ENCODE results near the gene TMEM135. TPM values are rescaled to one million over a fixed set of nuclear protein-coding genes. Genes with fewer than 3 reads are reported as not detected.

TMEM135 gene
- total RNA-seq, 1 experiment from 2014 or later = 95.2 TPM

GRCh38 chr11:87228820-87229219 is 191.1 kb downstream of the TMEM135 start:
- BruUV-seq (replicated peaks) = no TSS peak
- Histone ChIP-seq H3K9me3 (peaks cover 24% of the 10 kb centered on the region), H3K27me3 (replicated peaks; ENCODE audit: control insufficient read depth, insufficient read depth, low read length) (no peaks in the 10 kb centered on the region), H3K4me1 (peaks cover 5% of the 10 kb centered on the region; the same call in 1 of the 2 replicates), H3K36me3 (ENCODE audit: control insufficient read depth, insufficient read depth, low read length) (no peaks in the 10 kb centered on the region), H3K4me3 (ENCODE audit: low read depth, low read length) (no peak overlapping the region)
- ChIA-PET POLR2A (no interaction called here), CTCF (no interaction called here)
- H3K27me3 Mint-ChIP-seq (ENCODE audit: insufficient read depth, unreplicated experiment) = no peaks in the 10 kb centered on the region
- peaks cover 29% of the 10 kb centered on the region for H3K9me3 Mint-ChIP-seq (ENCODE audit: unreplicated experiment)
- H3K27ac Mint-ChIP-seq (ENCODE audit: unreplicated experiment) = no peak overlapping the region
- H3K36me3 Mint-ChIP-seq (ENCODE audit: insufficient read depth, unreplicated experiment) = peaks cover 12% of the 10 kb centered on the region
- H3K4me1 Mint-ChIP-seq (ENCODE audit: low read depth, unreplicated experiment) = no peaks in the 10 kb centered on the region
- intact Hi-C loops (cut with micrococcal nuclease; ENCODE audit: unreplicated experiment) = no loop called here
- no peak overlapping the region for H3K4me3 Mint-ChIP-seq (ENCODE audit: unreplicated experiment)
- no peak for DNase-seq
- TF ChIP-seq CTCF (IDR thresholded peaks at IDR 0.05; ENCODE audit: insufficient read depth in 1 of 2, low read depth in 1 of 2, low read length in 1 of 2, severe bottlenecking in 1 of 2, unreplicated experiment in 1 of 2) = no peak

- Mint-ChIP-seq H3K9me3 (ENCODE audit: unreplicated experiment) (peaks cover 29% of the 10 kb centered on the region), H3K36me3 (ENCODE audit: insufficient read depth, unreplicated experiment) (peaks cover 12% of the 10 kb centered on the region), H3K4me1 (ENCODE audit: low read depth, unreplicated experiment) (no peaks in the 10 kb centered on the region), H3K4me3 (ENCODE audit: unreplicated experiment) (no peak overlapping the region), H3K27me3 (ENCODE audit: insufficient read depth, unreplicated experiment) (no peaks in the 10 kb centered on the region), H3K27ac (ENCODE audit: unreplicated experiment) (no peak overlapping the region)
- ChIA-PET CTCF (interaction anchor here (0.6 kb wide), 1 partner anchor 152 kb away, joined by 5 read pairs; no protein-coding TSS in a partner anchor), POLR2A (no interaction called here)
- Histone ChIP-seq H3K4me3 (ENCODE audit: low read depth, low read length) (no peak overlapping the region), H3K36me3 (ENCODE audit: control insufficient read depth, insufficient read depth, low read length) (no peaks in the 10 kb centered on the region), H3K4me1 (peaks cover 10% of the 10 kb centered on the region; the same call in 1 of the 2 replicates), H3K9me3 (peaks cover 28% of the 10 kb centered on the region), H3K27me3 (replicated peaks; ENCODE audit: control insufficient read depth, insufficient read depth, low read length) (no peaks in the 10 kb centered on the region)
- BruUV-seq (replicated peaks) = no TSS peak
- intact Hi-C loops (cut with micrococcal nuclease; ENCODE audit: unreplicated experiment) = no loop called here
- DNase-seq = no peak
- TF ChIP-seq CTCF (IDR thresholded peaks at IDR 0.05; ENCODE audit: insufficient read depth in 1 of 2, low read depth in 1 of 2, low read length in 1 of 2, severe bottlenecking in 1 of 2, unreplicated experiment in 1 of 2) = no peak
Observed at GRCh38 chr11:87230995-87231394, 193.3 kb downstream of the TMEM135 start.

- no TSS peak for BruUV-seq (replicated peaks)
- H3K36me3 Mint-ChIP-seq (ENCODE audit: insufficient read depth, unreplicated experiment) = peaks cover 12% of the 10 kb centered on the region
- H3K9me3 Mint-ChIP-seq (ENCODE audit: unreplicated experiment) = peaks cover 29% of the 10 kb centered on the region
- ChIA-PET POLR2A (no interaction called here), CTCF (no interaction called here)
- Histone ChIP-seq H3K27me3 (replicated peaks; ENCODE audit: control insufficient read depth, insufficient read depth, low read length) (no peaks in the 10 kb centered on the region), H3K36me3 (ENCODE audit: control insufficient read depth, insufficient read depth, low read length) (no peaks in the 10 kb centered on the region), H3K4me3 (ENCODE audit: low read depth, low read length) (no peak overlapping the region), H3K4me1 (peaks cover 10% of the 10 kb centered on the region; the same call in 1 of the 2 replicates), H3K9me3 (peaks cover 28% of the 10 kb centered on the region)
- H3K4me3 Mint-ChIP-seq (ENCODE audit: unreplicated experiment) = no peak overlapping the region
- no peaks in the 10 kb centered on the region for H3K27me3 Mint-ChIP-seq (ENCODE audit: insufficient read depth, unreplicated experiment)
- DNase-seq = no peak
- H3K4me1 Mint-ChIP-seq (ENCODE audit: low read depth, unreplicated experiment) = no peaks in the 10 kb centered on the region
- intact Hi-C loops (cut with micrococcal nuclease; ENCODE audit: unreplicated experiment) = no loop called here
- H3K27ac Mint-ChIP-seq (ENCODE audit: unreplicated experiment) = no peak overlapping the region
- TF ChIP-seq CTCF (IDR thresholded peaks at IDR 0.05; ENCODE audit: insufficient read depth in 1 of 2, low read depth in 1 of 2, low read length in 1 of 2, severe bottlenecking in 1 of 2, unreplicated experiment in 1 of 2) = no peak
Observed at GRCh38 chr11:87232320-87232719, 194.6 kb downstream of the TMEM135 start.
